Lower lobe of right lung (tissue), 2 donors: Measurements from ENCODE around the gene EGFLAM. TPM values are rescaled to one million over a fixed set of nuclear protein-coding genes. Genes with fewer than 3 reads are reported as not detected.

ENCODE experiments used
- ATAC-seq, 2 donors: fragments of 200-7000 bp; cut with Tn5 transposase; one replicate each; pipeline ENCODE4 v1.9.1; 2020 to 2022; ENCODE audit warnings: mild to moderate bottlenecking in 2 of 2, moderate library complexity in 2 of 2
- DNase-seq: peaks from one replicate; pipeline ENCODE4 v3.0.0-alpha.2; 2020
- H3K27ac ChIP-seq: fragments of 200-600 bp; one replicate; pipeline ENCODE4 v1.8.0; 2022
- H3K27me3 ChIP-seq: fragments of 200-600 bp; one replicate; pipeline ENCODE4 v1.8.0; 2022; ENCODE audit warnings: low read depth
- H3K36me3 ChIP-seq: fragments of 200-600 bp; one replicate; pipeline ENCODE4 v1.8.0; 2022; ENCODE audit warnings: mild to moderate bottlenecking
- H3K4me1 ChIP-seq: fragments of 200-600 bp; one replicate; pipeline ENCODE4 v1.8.0; 2022
- H3K4me3 ChIP-seq: fragments of 200-600 bp; one replicate; pipeline ENCODE4 v1.8.0; 2022; ENCODE audit warnings: mild to moderate bottlenecking
- H3K9me3 ChIP-seq: fragments of 200-600 bp; one replicate; pipeline ENCODE4 v1.8.0; 2022
- CTCF ChIP-seq: fragments of 200-600 bp; IDR thresholded peaks from one replicate; pipeline ENCODE4 v1.8.0; 2022; ENCODE audit warnings: antibody characterized with exemption, mild to moderate bottlenecking
- intact Hi-C: fragments of 100-400 bp; cut with DNase I; formaldehyde crosslinking; loops from one replicate; pipeline ENCODE4 v1.11.0; 2022
- total RNA-seq: library from RNA; stranded (reverse); fragmentation: NEBNext Ultra II Directional; extraction: Animal tissue kit (Norgen Biotek cat#: 25700); gene quantifications from one replicate; pipeline ENCODE4 v1.2.1, GENCODE V29; 2021
- donor health status: DM: no; HTN: yes; CAD: no; lungs with severe emphysema.

The EGFLAM gene
- total RNA-seq, 1 donor from 2014 or later, result 2.4 TPM

DNA sequence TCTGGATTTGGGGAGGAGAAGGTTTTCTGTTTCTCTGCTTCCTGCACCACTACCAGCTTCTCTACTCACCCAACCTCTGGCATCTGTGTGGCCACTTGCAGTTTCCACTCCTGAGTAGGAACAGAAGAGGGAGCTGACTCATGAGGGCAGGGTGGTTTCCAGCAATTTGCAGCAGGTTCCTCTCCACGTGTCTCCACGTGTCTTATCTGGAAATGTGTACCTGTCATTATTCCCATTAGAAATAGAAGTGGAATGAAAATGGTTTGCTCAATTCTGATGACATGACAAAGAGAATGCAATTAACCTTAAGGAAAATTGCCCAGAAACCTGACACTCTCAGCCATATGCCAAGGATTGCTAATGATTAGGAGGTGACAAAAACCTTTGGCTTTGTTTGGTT, 33.0 kb downstream of the EGFLAM start:
- H3K4me1 ChIP-seq, result no peaks in the 10 kb centered on the region
- H3K4me3 ChIP-seq, result no peak overlapping the region
- intact Hi-C loops, result no loop called here
- H3K27me3 ChIP-seq, result peaks cover 39% of the 10 kb centered on the region
- DNase-seq, result no peak
- ATAC-seq, result no peak
- no peaks in the 10 kb centered on the region for H3K9me3 ChIP-seq
- H3K36me3 ChIP-seq, result no peaks in the 10 kb centered on the region
- no peak overlapping the region for H3K27ac ChIP-seq
- TF ChIP-seq CTCF, result no peak

DNA sequence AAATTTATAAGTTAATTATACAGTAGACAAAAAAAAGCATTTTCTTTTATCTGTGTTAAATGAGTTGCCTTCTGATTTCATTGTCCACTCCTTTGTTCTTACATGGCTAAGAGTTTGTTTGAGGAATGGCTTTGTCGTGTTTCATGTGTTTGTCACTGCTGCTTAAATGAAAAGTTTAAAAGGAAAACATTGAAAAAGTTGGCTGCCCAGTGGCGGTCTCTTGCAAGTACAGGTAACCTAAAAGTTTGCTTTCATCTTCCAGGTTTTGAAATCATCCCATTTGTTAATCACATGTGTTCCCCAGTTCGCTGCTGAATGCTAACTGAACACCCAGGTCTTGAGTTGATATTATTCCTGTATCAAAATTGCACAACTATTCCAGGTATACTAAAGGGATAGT, 33.9 kb downstream of the EGFLAM start:
- no peaks in the 10 kb centered on the region for H3K4me1 ChIP-seq
- no peak for TF ChIP-seq CTCF
- peaks cover 39% of the 10 kb centered on the region for H3K27me3 ChIP-seq
- no peaks in the 10 kb centered on the region for H3K9me3 ChIP-seq
- no peak for DNase-seq
- H3K27ac ChIP-seq, result no peak overlapping the region
- ATAC-seq, result no peak
- intact Hi-C loops, result no loop called here
- no peak overlapping the region for H3K4me3 ChIP-seq
- no peaks in the 10 kb centered on the region for H3K36me3 ChIP-seq

DNA sequence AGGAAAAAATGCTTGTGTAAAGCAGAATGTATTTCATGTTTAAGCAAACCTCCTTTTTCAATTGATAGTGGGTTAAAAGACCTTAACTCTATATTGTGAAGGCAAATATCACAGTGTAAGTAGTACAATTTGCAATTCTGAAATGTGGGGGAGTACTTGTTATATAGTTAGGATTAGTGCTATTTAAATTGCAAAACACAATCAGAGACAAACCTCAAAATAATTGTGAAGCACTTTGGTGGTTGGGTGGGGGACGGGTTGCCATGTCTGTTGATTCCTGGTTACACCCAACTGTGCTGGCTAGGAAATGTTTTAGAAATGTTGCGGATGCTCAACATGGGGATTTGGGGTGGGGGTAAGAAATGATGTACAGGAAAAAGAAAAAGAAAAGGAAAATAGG, 37.4 kb downstream of the EGFLAM start:
- no peak for ATAC-seq
- no peak for TF ChIP-seq CTCF
- intact Hi-C loops, result no loop called here
- Histone ChIP-seq H3K4me1 (no peaks in the 10 kb centered on the region), H3K4me3 (no peak overlapping the region), H3K36me3 (no peaks in the 10 kb centered on the region), H3K27ac (no peak overlapping the region), H3K27me3 (peaks cover 25% of the 10 kb centered on the region), H3K9me3 (no peaks in the 10 kb centered on the region)
- DNase-seq, result no peak

- H3K9me3 ChIP-seq, result no peaks in the 10 kb centered on the region
- TF ChIP-seq CTCF, result no peak
- ATAC-seq (peak in 1 of 2 donors; percentile 56), DNase-seq (no peak)
- H3K27ac ChIP-seq, result no peak overlapping the region
- intact Hi-C loops, result no loop called here
- no peaks in the 10 kb centered on the region for H3K36me3 ChIP-seq
- no peaks in the 10 kb centered on the region for H3K4me1 ChIP-seq
- peaks cover 12% of the 10 kb centered on the region for H3K27me3 ChIP-seq
- H3K4me3 ChIP-seq, result no peak overlapping the region
Observed at GRCh38 chr5:38297830-38298608, 39.7 kb downstream of the EGFLAM start.

DNA sequence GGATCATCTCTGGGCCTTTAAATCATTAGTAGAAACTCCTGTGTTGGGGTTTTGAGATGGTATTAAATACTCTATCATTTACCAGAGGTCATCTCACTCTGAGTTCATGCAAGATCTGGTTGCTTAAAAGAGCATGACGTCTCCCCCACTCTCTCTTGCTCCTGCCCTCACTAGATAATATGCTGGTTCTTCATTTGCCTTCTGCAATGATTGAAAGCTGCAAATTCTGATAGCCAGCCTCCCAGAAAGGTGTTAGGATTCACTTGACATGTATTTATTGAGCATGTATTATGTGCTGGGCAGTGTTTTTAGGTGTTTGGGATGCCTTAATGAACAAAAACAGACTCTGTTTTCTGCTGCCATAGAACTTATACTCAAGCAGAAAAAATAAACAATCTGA, 41.2 kb downstream of the EGFLAM start:
- Histone ChIP-seq H3K4me3 (no peak overlapping the region), H3K27ac (no peak overlapping the region), H3K9me3 (peaks cover 8% of the 10 kb centered on the region), H3K27me3 (peaks cover 5% of the 10 kb centered on the region), H3K4me1 (no peaks in the 10 kb centered on the region), H3K36me3 (no peaks in the 10 kb centered on the region)
- intact Hi-C loops, result no loop called here
- ATAC-seq (no peak), DNase-seq (no peak)
- no peak for TF ChIP-seq CTCF
